Measurements from ENCODE around the gene TCTN1. TPM values are rescaled to one million over a fixed set of nuclear protein-coding genes. Genes with fewer than 3 reads are reported as not detected.

The TCTN1 gene
- total and polyA plus RNA-seq, 3 donors from 2014 or later: 75.3 to 109 (median 106) TPM

DNA sequence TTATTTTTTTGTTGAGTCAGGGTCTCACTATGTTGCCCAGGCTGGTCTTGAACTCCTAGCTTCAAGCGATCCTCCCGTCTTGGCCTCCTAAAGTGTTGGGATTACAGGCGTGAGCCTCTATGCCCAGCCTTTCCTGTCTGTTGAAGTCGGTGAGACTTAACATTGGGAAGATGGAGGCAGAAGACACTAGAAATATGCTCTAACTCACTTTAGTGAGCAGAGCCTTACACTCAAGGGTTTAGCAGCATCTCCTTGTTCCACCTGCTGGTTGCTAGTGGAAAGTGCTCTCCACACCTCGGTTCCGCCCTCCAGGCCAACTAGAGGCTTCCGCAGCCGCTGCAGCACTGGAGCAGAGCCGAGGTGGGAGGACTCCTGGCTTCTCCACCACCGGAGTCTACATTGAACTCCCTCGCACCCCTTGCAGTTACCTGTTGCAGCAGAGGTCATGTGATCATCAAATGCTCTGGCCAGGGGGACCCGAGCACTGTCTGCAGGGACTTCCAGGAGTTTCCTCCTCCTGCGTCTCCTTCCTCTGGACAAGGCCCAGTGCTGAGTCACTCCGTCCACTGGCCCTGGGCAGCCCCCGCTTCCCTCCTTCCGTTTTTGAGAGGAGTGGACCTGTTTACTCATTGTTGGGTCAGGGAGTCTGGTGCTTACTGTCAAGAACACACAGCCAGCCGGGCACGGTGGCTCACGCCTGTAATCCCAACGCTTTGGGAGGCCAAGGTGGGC, 84.4 kb downstream of the TCTN1 start:
- H3K4me3 ChIP-seq: no peak overlapping the region
- peak; percentile 88 for DNase-seq
- intact Hi-C loops (cut with DNase I; ENCODE audit: low total_unique reads): loop anchor here (10.0 kb wide), 1 partner anchor 84 kb away; the partner anchor contains the start of gene TCTN1
- peak overlapping the region; percentile 41 to 76 for H3K27ac ChIP-seq
- TF ChIP-seq, protein P1, sequence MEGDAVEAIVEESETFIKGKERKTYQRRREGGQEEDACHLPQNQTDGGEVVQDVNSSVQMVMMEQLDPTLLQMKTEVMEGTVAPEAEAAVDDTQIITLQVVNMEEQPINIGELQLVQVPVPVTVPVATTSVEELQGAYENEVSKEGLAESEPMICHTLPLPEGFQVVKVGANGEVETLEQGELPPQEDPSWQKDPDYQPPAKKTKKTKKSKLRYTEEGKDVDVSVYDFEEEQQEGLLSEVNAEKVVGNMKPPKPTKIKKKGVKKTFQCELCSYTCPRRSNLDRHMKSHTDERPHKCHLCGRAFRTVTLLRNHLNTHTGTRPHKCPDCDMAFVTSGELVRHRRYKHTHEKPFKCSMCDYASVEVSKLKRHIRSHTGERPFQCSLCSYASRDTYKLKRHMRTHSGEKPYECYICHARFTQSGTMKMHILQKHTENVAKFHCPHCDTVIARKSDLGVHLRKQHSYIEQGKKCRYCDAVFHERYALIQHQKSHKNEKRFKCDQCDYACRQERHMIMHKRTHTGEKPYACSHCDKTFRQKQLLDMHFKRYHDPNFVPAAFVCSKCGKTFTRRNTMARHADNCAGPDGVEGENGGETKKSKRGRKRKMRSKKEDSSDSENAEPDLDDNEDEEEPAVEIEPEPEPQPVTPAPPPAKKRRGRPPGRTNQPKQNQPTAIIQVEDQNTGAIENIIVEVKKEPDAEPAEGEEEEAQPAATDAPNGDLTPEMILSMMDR (IDR thresholded peaks at IDR 0.05): peak; percentile 65 to 83 (median 82)
- no peak for TF ChIP-seq POLR2A (IDR thresholded peaks at IDR 0.05)
- no peaks in the 10 kb centered on the region for H3K27me3 ChIP-seq
- no peaks in the 10 kb centered on the region for H3K36me3 ChIP-seq (ENCODE audit: low read depth, missing control alignments)
- 39 to 54% methylated on average over 9 to 20 of the region's 20 CpGs for WGBS, 2 donors
- no peaks in the 10 kb centered on the region for H3K9me3 ChIP-seq
- peaks cover 26% of the 10 kb centered on the region for H3K4me1 ChIP-seq

Small RNA genes within 50 kb of the gene (small RNA-seq; reads per million reads assigned to genes)
- gene RN7SL387P: 0 reads per million in 2 donors

Other genes starting within 250 kb of the TCTN1 start
- gene ANAPC7, start 210.4 kb upstream of the TCTN1 start, total RNA-seq: 10 to 100 TPM; 67.1 to 96.5 TPM
- 94.4 TPM for gene ANAPC7, start 210.4 kb upstream of the TCTN1 start, polyA plus RNA-seq (ENCODE audit: insufficient read depth, low read depth, low replicate concordance)
- gene ARPC3, start 163.8 kb upstream of the TCTN1 start, total RNA-seq: 100 to 1,000 TPM; 244 to 270 TPM
- gene ARPC3, start 163.8 kb upstream of the TCTN1 start, polyA plus RNA-seq (ENCODE audit: insufficient read depth, low read depth, low replicate concordance): 216 TPM
- 10 to 100 TPM; 41.8 to 55.5 TPM for gene GPN3, start 145.9 kb upstream of the TCTN1 start, total RNA-seq
- gene GPN3, start 145.9 kb upstream of the TCTN1 start, polyA plus RNA-seq (ENCODE audit: insufficient read depth, low read depth, low replicate concordance): 92.8 TPM
- gene FAM216A, start 145.3 kb upstream of the TCTN1 start, total RNA-seq: 10 to 100 TPM; 39.7 to 45.6 TPM
- 110 TPM for gene FAM216A, start 145.3 kb upstream of the TCTN1 start, polyA plus RNA-seq (ENCODE audit: insufficient read depth, low read depth, low replicate concordance)
- 10 to 100 TPM; 66.3 to 74.5 TPM for gene VPS29, start 112.0 kb upstream of the TCTN1 start, total RNA-seq
- 81.9 TPM for gene VPS29, start 112.0 kb upstream of the TCTN1 start, polyA plus RNA-seq (ENCODE audit: insufficient read depth, low read depth, low replicate concordance)
- gene RAD9B, start 111.8 kb upstream of the TCTN1 start, total RNA-seq: 10 to 100 TPM; 12.8 to 29.1 TPM
- 21.8 TPM for gene RAD9B, start 111.8 kb upstream of the TCTN1 start, polyA plus RNA-seq (ENCODE audit: insufficient read depth, low read depth, low replicate concordance)
- gene PPTC7, start 30.8 kb upstream of the TCTN1 start, total RNA-seq: 10 to 100 TPM; 29.0 to 30.8 TPM
- gene PPTC7, start 30.8 kb upstream of the TCTN1 start, polyA plus RNA-seq (ENCODE audit: insufficient read depth, low read depth, low replicate concordance): 23.7 TPM
- gene HVCN1, start 75.0 kb downstream of the TCTN1 start, total RNA-seq: 10 to 100 TPM; 39.7 to 52.0 TPM
- gene HVCN1, start 75.0 kb downstream of the TCTN1 start, polyA plus RNA-seq (ENCODE audit: insufficient read depth, low read depth, low replicate concordance): 139 TPM
- 100 to 1,000 TPM; 143 to 160 TPM for gene PPP1CC, start 128.8 kb downstream of the TCTN1 start, total RNA-seq
- gene PPP1CC, start 128.8 kb downstream of the TCTN1 start, polyA plus RNA-seq (ENCODE audit: insufficient read depth, low read depth, low replicate concordance): 323 TPM
- gene CCDC63, start 232.9 kb downstream of the TCTN1 start, total RNA-seq: 10 to 100 TPM in 1 of 2 donors, 1 to 10 TPM in 1; 9.0 to 12.4 TPM
- gene CCDC63, start 232.9 kb downstream of the TCTN1 start, polyA plus RNA-seq (ENCODE audit: insufficient read depth, low read depth, low replicate concordance): 42.4 TPM